Endothelial cell of umbilical vein (primary cell): ENCODE results near the gene HINFP. TPM values are rescaled to one million over a fixed set of nuclear protein-coding genes. Genes with fewer than 3 reads are reported as not detected.

ENCODE experiments used
- BruUV-seq: library from RNA; stranded (reverse); fragments of 400-500 nt; replicated peaks from 2 replicates; lab custom pipeline; 2021; lab: Mats Ljungman, UMichigan
- CTCF ChIA-PET: fragments of 300-600, 350-600 bp; sonication (Branson Sonifier 250); formaldehyde crosslinking; loops from one replicate; lab custom pipeline; 2021; ENCODE audit warnings: antibody characterized with exemption, inconsistent platforms; lab: Charles Lee
- POLR2A ChIA-PET: fragments of 300-600, 350-600 bp; sonication (Branson Sonifier 250); formaldehyde crosslinking; loops from one replicate; lab custom pipeline; 2021; ENCODE audit warnings: antibody characterized with exemption, inconsistent platforms; lab: Charles Lee
- DNase-seq: peaks from one replicate; pipeline ENCODE4 v3.0.0-alpha.2; 2011; ENCODE audit warnings: low read depth, low spot score
- FAIRE-seq: peaks from 2 replicates; lab custom pipeline; 2011; peaks lifted over from hg19 to GRCh38; lab: Jason Lieb, UNC
- H2AFZ ChIP-seq: 2 replicates; pipeline ENCODE4 v1.6.0; 2012; ENCODE audit warnings: low read depth, low read length, control low read depth, inconsistent platforms
- H3K27ac ChIP-seq: 2 replicates; pipeline ENCODE4 v1.5.1; 2011; ENCODE audit warnings: low read depth, mild to moderate bottlenecking, control low read depth, low read length, moderate library complexity; ENCODE audit not compliant: insufficient read depth
- H3K27me3 ChIP-seq, 2 experiments: 2 replicates each; pipeline versions ENCODE4 v1.6.0 to v1.6.1; 2011; ENCODE audit warnings: low read length in 2 of 2, mixed read lengths in 1 of 2; ENCODE audit not compliant: control insufficient read depth in 2 of 2, insufficient read depth in 2 of 2
- H3K36me3 ChIP-seq, 2 experiments: 2 replicates in 1 of 2; 3 replicates in 1 of 2; pipeline ENCODE4 v1.5.1; 2011; ENCODE audit warnings: low read length in 2 of 2, mild to moderate bottlenecking in 1 of 2, moderate library complexity in 1 of 2; ENCODE audit not compliant: control insufficient read depth in 2 of 2, insufficient read depth in 2 of 2; ENCODE audit errors: extremely low read depth in 1 of 2
- H3K4me1 ChIP-seq: 3 replicates; pipeline ENCODE4 v1.5.1; 2011; ENCODE audit warnings: mild to moderate bottlenecking, low read length; ENCODE audit not compliant: control insufficient read depth, insufficient read depth; ENCODE audit errors: extremely low read depth
- H3K4me2 ChIP-seq: 2 replicates; pipeline ENCODE4 v1.6.1; 2011; ENCODE audit warnings: low read length, control low read depth, mixed read lengths; ENCODE audit not compliant: insufficient read depth
- H3K4me3 ChIP-seq, 3 experiments: fragments of 200-600 bp in 1 of 3; sonication (generic), shearing (Covaris generic) in 1 of 3; replicated peaks in 1 of 3; 2 replicates each; pipeline ENCODE4 v1.5.1; 2011 to 2016; ENCODE audit warnings: control low read depth in 3 of 3, low read length in 3 of 3, mild to moderate bottlenecking in 2 of 3, inconsistent platforms in 1 of 3, low read depth in 1 of 3, moderate library complexity in 1 of 3; ENCODE audit not compliant: insufficient read depth in 1 of 3
- H3K79me2 ChIP-seq: 2 replicates; pipeline ENCODE4 v1.6.0; 2012; ENCODE audit warnings: low read length, inconsistent platforms; ENCODE audit not compliant: control insufficient read depth, insufficient read depth
- H3K9ac ChIP-seq: replicated peaks from 2 replicates; pipeline ENCODE3; 2011; ENCODE audit warnings: low read length, control low read depth; ENCODE audit not compliant: insufficient read depth; ENCODE audit errors: extremely low read depth
- H3K9me1 ChIP-seq: replicated peaks from 3 replicates; pipeline ENCODE4 v1.6.0; 2011; ENCODE audit warnings: mild to moderate bottlenecking, low read length; ENCODE audit not compliant: control insufficient read depth, insufficient read depth; ENCODE audit errors: extremely low read depth
- H3K9me3 ChIP-seq: replicated peaks from 2 replicates; pipeline ENCODE4 v1.5.1; 2012; ENCODE audit warnings: low read length, inconsistent platforms; ENCODE audit not compliant: control insufficient read depth, insufficient read depth
- H4K20me1 ChIP-seq: replicated peaks from 2 replicates; pipeline ENCODE3; 2011; ENCODE audit warnings: mild to moderate bottlenecking, low read length; ENCODE audit not compliant: control insufficient read depth, insufficient read depth; ENCODE audit errors: extremely low read depth
- CTCF ChIP-seq, 2 donors: IDR thresholded peaks; 1 replicate in 1 of 2; 2 replicates in 1 of 2; pipeline ENCODE4 v1.5.1; 2011; ENCODE audit warnings: low read length in 2 of 2, mild to moderate bottlenecking in 2 of 2, moderate library complexity in 2 of 2, control low read depth in 1 of 2, inconsistent platforms in 1 of 2, low read depth in 1 of 2; ENCODE audit not compliant: insufficient read depth in 1 of 2; ENCODE audit errors: extremely low read depth in 1 of 2
- FOS ChIP-seq: IDR thresholded peaks from 2 replicates; pipeline ENCODE4 v1.6.1; 2011; ENCODE audit warnings: mild to moderate bottlenecking, low read length, moderate library complexity, borderline replicate concordance; ENCODE audit not compliant: insufficient read depth
- GATA2 ChIP-seq: IDR thresholded peaks from 2 replicates; pipeline ENCODE4 v1.7.0; 2011; ENCODE audit warnings: low read depth, mild to moderate bottlenecking, moderate library complexity, mixed read lengths, low read length; ENCODE audit not compliant: insufficient read length, insufficient read depth
- MAX ChIP-seq: IDR thresholded peaks from 2 replicates; pipeline ENCODE4 v1.6.1; 2011; ENCODE audit not compliant: insufficient read depth, insufficient read length
- MYC ChIP-seq: IDR thresholded peaks from one replicate; pipeline ENCODE4 v1.6.1; 2011; ENCODE audit warnings: mild to moderate bottlenecking, low read depth, low read length
- POLR2A ChIP-seq: IDR thresholded peaks from 2 replicates; pipeline ENCODE4 v1.6.1; 2012; ENCODE audit warnings: low read depth, mild to moderate bottlenecking, control low read depth, low read length
- POLR2AphosphoS5 ChIP-seq: IDR thresholded peaks from 2 replicates; pipeline ENCODE4 v1.6.1; 2012; ENCODE audit warnings: low read depth, mild to moderate bottlenecking, control low read depth, low read length, moderate library complexity; ENCODE audit not compliant: insufficient read depth
- dilution Hi-C: fragments of 300-500 bp; cut with MboI; formaldehyde crosslinking; loops from one replicate; pipeline ENCODE4 v1.15.0; 2019; ENCODE audit warnings: low sequenced_read_pairs; ENCODE audit not compliant: extremely low pct_ligation_motif_present
- intact Hi-C: fragments of 100-400 bp; cut with micrococcal nuclease; formaldehyde crosslinking; loops from one replicate; pipeline ENCODE4 v1.10.0; 2022
- polyA plus RNA-seq, 4 experiments: library from polyadenylated mRNA; depleted of rRNA in 3 of 4; stranded (reverse) in 3 of 4; unstranded in 1 of 4; fragments of >200 nt; gene quantifications; 2 replicates each; pipeline versions ENCODE4 v1.2.1 to v1.2.3, GENCODE V29; 2011 to 2012; ENCODE audit warnings: missing spikeins in 1 of 4
- total RNA-seq: library from RNA; stranded (reverse); gene quantifications from 2 replicates; pipeline ENCODE4 v1.2.3, GENCODE V29; 2021

HINFP gene
- total and polyA plus RNA-seq, 2 donors (not counting 3 experiments of a cell fraction or from before 2014, with no cell fraction given), result 30.8 to 33.4 TPM

- CTCF ChIA-PET, result interaction anchor here (0.7 to 3.6 kb wide), 8 partner anchors 10 to 271 kb away, joined by 3 to 16 read pairs (median 4); partner anchors contain the start of genes CBL and VPS11
These were observed 36.5 kb upstream of the HINFP start, which contains the start of gene HMBS for GRCh38 chr11:119084663-119085436. Gene HMBS, plus strand, starts transcription at chr11:119084881. Its CDS starts 153 bp downstream, at chr11:119085034.

More at GRCh38 chr11:119084663-119085436, 36.5 kb upstream of the HINFP start, which contains the start of gene HMBS:
- dilution Hi-C loops (no loop called here), intact Hi-C loops (loop anchor here (1.0 to 5.0 kb wide), 3 partner anchors 9 to 173 kb away; partner anchors contain the start of gene VPS11)
- peaks cover 3 to 17% of the 10 kb centered on the region in 2 experiments for H3K36me3 ChIP-seq
- BruUV-seq, result no TSS peak
- peak within 1 kb of the TSS; percentile 82 for H3K4me2 ChIP-seq
- peak; percentile 95 for DNase-seq
- no peaks in the 10 kb centered on the region for H3K9me3 ChIP-seq
- POLR2A ChIA-PET, result interaction anchor here (0.6 to 3.2 kb wide), 5 partner anchors 10 to 86 kb away, joined by 3 to 23 read pairs (median 4); partner anchors contain the start of gene VPS11
- H3K79me2 ChIP-seq, result peaks cover 5% of the 10 kb centered on the region
- peak; percentile 96 for FAIRE-seq
- peak within 1 kb of the TSS; percentile 10 to 77 (median 70) for H3K4me3 ChIP-seq
- H3K9me1 ChIP-seq, result no peaks in the 10 kb centered on the region
- TF ChIP-seq MYC (peak; percentile 30), POLR2A (peak; percentile 97), CTCF (IDR thresholded peaks at IDR 0.05; ENCODE audit: extremely low read depth in 1 of 2, insufficient read depth in 1 of 2, low read depth in 1 of 2, low read length in 2 of 2) (no peak), POLR2AphosphoS5 (peak; percentile 94), FOS (no peak), GATA2 (no peak), MAX (peak; percentile 58)
- peak within 1 kb of the TSS; percentile 74 for H2AFZ ChIP-seq
- H3K27me3 ChIP-seq, result no peaks in the 10 kb centered on the region
- no peaks in the 10 kb centered on the region for H4K20me1 ChIP-seq
- peak within 1 kb of the TSS; percentile 37 for H3K9ac ChIP-seq
- peaks cover 12% of the 10 kb centered on the region for H3K4me1 ChIP-seq
- peak within 1 kb of the TSS; percentile 49 for H3K27ac ChIP-seq
